Gastroesophageal sphincter (tissue), 3 donors: ENCODE data around the gene SMAD2.

Source experiments
- CTCF ChIP-seq, 4 experiments: fragments of 200-600 bp in 2 of 4; fragments of 450-650 bp in 2 of 4; sonication (generic) in 1 of 4; IDR thresholded peaks; one replicate each; pipeline ENCODE4 v1.5.1; 2017 to 2019; ENCODE audit warnings: antibody characterized with exemption in 4 of 4, mild to moderate bottlenecking in 2 of 4, moderate library complexity in 2 of 4
- EP300 ChIP-seq: sonication (generic); formaldehyde crosslinking; IDR thresholded peaks from one replicate; pipeline ENCODE4 v1.6.1; 2017; ENCODE audit warnings: antibody characterized with exemption, mild to moderate bottlenecking
- POLR2A ChIP-seq, 2 donors: fragments of 450-650 bp; IDR thresholded peaks; one replicate each; pipeline ENCODE4 v1.6.1; 2017; ENCODE audit warnings: antibody characterized with exemption in 2 of 2, mild to moderate bottlenecking in 2 of 2, moderate library complexity in 1 of 2
- POLR2AphosphoS5 ChIP-seq: sonication (generic); formaldehyde crosslinking; IDR thresholded peaks from one replicate; pipeline ENCODE4 v1.6.1; 2017; ENCODE audit warnings: antibody characterized with exemption

- TF ChIP-seq CTCF (IDR thresholded peaks at IDR 0.05) (no peak), POLR2A (IDR thresholded peaks at IDR 0.05) (no peak), POLR2AphosphoS5 (no peak), EP300 (no peak)
These were observed 71.9 kb downstream of the SMAD2 start for GRCh38 chr18:47858607-47859006.
